Naive thymus-derived CD4-positive, alpha-beta T cell (primary cell): Measurements from ENCODE around the gene ZMYND15. TPM values are rescaled to one million over a fixed set of nuclear protein-coding genes. Genes with fewer than 3 reads are reported as not detected.

Experiments
- ATAC-seq: fragments of 150-1000 bp; cut with Tn5 transposase; 2 replicates; pipeline ENCODE4 v1.10.0; 2021; ENCODE audit warnings: mild to moderate bottlenecking, moderate library complexity
- CTCF ChIA-PET: fragments of 350-600 bp; sonication (Branson Sonifier 250); formaldehyde crosslinking; loops from one replicate; lab custom pipeline; 2021; ENCODE audit warnings: antibody characterized with exemption; lab: Charles Lee
- POLR2A ChIA-PET: fragments of 350-600 bp; sonication (Branson Sonifier 250); formaldehyde crosslinking; loops from one replicate; lab custom pipeline; 2021; ENCODE audit warnings: antibody characterized with exemption, inconsistent platforms; lab: Charles Lee
- DNase-seq, 9 donors: peaks; one replicate each; pipeline versions ENCODE4 v3.0.0 to v3.0.0-alpha.2; 2020 to 2022; ENCODE audit warnings: mixed read lengths in 1 of 9
- H3K27ac ChIP-seq: one replicate; pipeline ENCODE4 v1.7.0; 2013; ENCODE audit warnings: mild to moderate bottlenecking, low read depth, low read length, moderate library complexity
- H3K27me3 ChIP-seq, 2 donors: one replicate each; pipeline ENCODE4 v1.7.0; 2013; ENCODE audit warnings: low read length in 2 of 2, mild to moderate bottlenecking in 2 of 2, moderate library complexity in 2 of 2; ENCODE audit not compliant: control insufficient read depth in 2 of 2, insufficient read depth in 2 of 2
- H3K36me3 ChIP-seq, 3 experiments: 1 replicate in 2 of 3; 2 replicates in 1 of 3; pipeline ENCODE4 v1.7.0; 2013; ENCODE audit warnings: low read length in 3 of 3, mild to moderate bottlenecking in 3 of 3, moderate library complexity in 1 of 3; ENCODE audit not compliant: insufficient read depth in 3 of 3, control insufficient read depth in 2 of 3
- H3K4me1 ChIP-seq, 2 donors: one replicate each; pipeline ENCODE4 v1.7.0; 2013; ENCODE audit warnings: low read length in 2 of 2, mild to moderate bottlenecking in 2 of 2, moderate library complexity in 1 of 2; ENCODE audit not compliant: control insufficient read depth in 2 of 2, insufficient read depth in 2 of 2
- H3K4me3 ChIP-seq: 2 replicates; pipeline ENCODE4 v1.7.0; 2013; ENCODE audit warnings: mild to moderate bottlenecking, low read length
- H3K9me3 ChIP-seq, 3 experiments: 1 replicate in 2 of 3; 2 replicates in 1 of 3; pipeline ENCODE4 v1.7.0; 2013; ENCODE audit warnings: low read length in 3 of 3; ENCODE audit not compliant: control insufficient read depth in 2 of 3
- H3K27ac Mint-ChIP-seq, 9 donors: one replicate each; pipeline ENCODE4 v1.8.0; 2020 to 2022; ENCODE audit warnings: mixed read lengths in 9 of 9, mild to moderate bottlenecking in 8 of 9, moderate library complexity in 5 of 9, inconsistent platforms in 2 of 9
- H3K27me3 Mint-ChIP-seq, 5 donors: one replicate each; pipeline ENCODE4 v1.8.0; 2021 to 2022; ENCODE audit warnings: mixed read lengths in 5 of 5, mild to moderate bottlenecking in 1 of 5
- H3K36me3 Mint-ChIP-seq, 5 donors: one replicate each; pipeline ENCODE4 v1.8.0; 2020 to 2022; ENCODE audit warnings: mixed read lengths in 5 of 5, mild to moderate bottlenecking in 3 of 5, inconsistent platforms in 1 of 5
- H3K4me1 Mint-ChIP-seq, 7 donors: one replicate each; pipeline ENCODE4 v1.8.0; 2020 to 2022; ENCODE audit warnings: mixed read lengths in 7 of 7, mild to moderate bottlenecking in 3 of 7, inconsistent platforms in 1 of 7
- H3K4me3 Mint-ChIP-seq, 10 donors: one replicate each; pipeline ENCODE4 v1.8.0; 2020 to 2022; ENCODE audit warnings: mild to moderate bottlenecking in 10 of 10, mixed read lengths in 10 of 10, moderate library complexity in 6 of 10, inconsistent platforms in 2 of 10
- H3K9me3 Mint-ChIP-seq, 11 donors: one replicate each; pipeline ENCODE4 v1.8.0; 2020 to 2022; ENCODE audit warnings: mixed read lengths in 11 of 11, mild to moderate bottlenecking in 4 of 11, inconsistent platforms in 1 of 11, moderate library complexity in 1 of 11
- intact Hi-C, 2 donors: fragments of 100-400 bp; cut with micrococcal nuclease; formaldehyde crosslinking; loops; one replicate each; pipeline ENCODE4 v1.15.1; 2023
- polyA plus RNA-seq, 2 donors: library from polyadenylated mRNA; unstranded; fragments of 300-500 nt; fragmentation: Illumina TruSeq; gene quantifications; one replicate each; pipeline ENCODE4 v1.2.3, GENCODE V29; 2021
- total RNA-seq, 6 experiments: library from RNA in 5 of 6; stranded (reverse) in 5 of 6; gene quantifications; 1 replicate in 5 of 6; 2 replicates in 1 of 6; pipeline ENCODE4 v1.2.3 and lab custom pipeline; 2021 to 2026

Gene ZMYND15
- total and polyA plus RNA-seq, 7 experiments from 2014 or later = 0.22 to 5.2 (median 1.4) TPM; not detected in 3

DNA sequence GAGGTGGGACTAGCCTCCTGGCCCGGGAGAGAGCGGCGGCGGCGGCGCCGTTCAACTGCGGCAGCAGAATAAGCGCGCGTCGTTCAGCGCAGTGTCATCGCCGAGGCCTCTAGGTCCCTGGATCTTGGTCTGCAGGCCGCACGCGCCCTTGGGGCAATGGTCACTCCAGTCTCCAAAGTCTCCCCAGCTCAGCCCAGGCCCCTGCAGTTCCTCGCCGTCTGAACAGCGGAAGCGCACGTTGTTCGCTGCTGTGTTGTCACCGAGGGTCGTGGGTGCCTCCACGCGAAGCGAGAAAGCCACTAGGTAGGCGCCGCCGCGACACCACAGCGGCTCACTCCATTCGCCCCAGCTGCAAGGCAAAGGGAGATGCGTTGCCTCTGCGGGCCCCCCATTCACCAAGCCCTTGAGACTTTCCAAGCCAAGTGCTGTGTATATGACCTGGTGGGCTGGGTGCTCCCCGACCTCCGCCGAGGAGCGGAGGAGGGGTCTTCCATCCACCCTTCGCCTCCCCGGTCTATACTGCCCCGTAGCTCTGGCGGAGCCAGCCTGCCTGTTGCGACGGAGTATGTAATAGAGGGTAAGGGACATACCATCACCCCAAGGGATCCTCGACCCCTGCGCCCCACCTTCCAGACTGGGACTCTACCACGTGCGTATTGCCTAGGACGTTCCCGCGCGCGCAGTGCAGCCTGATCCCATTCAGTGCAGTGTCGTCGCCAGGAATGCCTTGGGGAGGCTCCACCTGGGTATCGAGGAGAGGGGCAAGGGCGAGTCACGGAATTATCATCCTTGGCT lies 45.9 kb downstream of the ZMYND15 start:
- DNase-seq (peak in 2 of 9 donors; percentile 20 to 22), ATAC-seq (no peak)
- Histone ChIP-seq H3K9me3 (no peaks in the 10 kb centered on the region), H3K36me3 (no peaks in the 10 kb centered on the region), H3K4me3 (no peak overlapping the region), H3K27ac (no peak overlapping the region), H3K4me1 (peaks cover 9 to 20% of the 10 kb centered on the region in 2 donors), H3K27me3 (peaks cover 3 to 16% of the 10 kb centered on the region in 2 donors)
- peaks cover 10 to 30% (median 15%) of the 10 kb centered on the region in 7 donors for H3K4me1 Mint-ChIP-seq
- ChIA-PET CTCF (interaction anchor here (0.5 to 1.4 kb wide), 2 partner anchors 8 to 82 kb away, joined by 3 to 5 read pairs; partner anchors contain the start of gene PELP1), POLR2A (interaction anchor here (1.9 kb wide), 1 partner anchor 75 kb away, joined by 5 read pairs; the partner anchor contains the start of gene ARRB2)
- H3K4me3 Mint-ChIP-seq = peak overlapping the region; percentile 44 to 74 (median 65)
- peaks cover 0 to 4% (median 0%) of the 10 kb centered on the region in 5 donors for H3K36me3 Mint-ChIP-seq
- H3K27me3 Mint-ChIP-seq = peaks cover 51 to 76% (median 61%) of the 10 kb centered on the region in 5 donors
- intact Hi-C loops = loop anchor here in 1 of 2 donors (5.0 kb wide), 1 partner anchor 117 kb away; the partner anchor contains the start of gene CHRNE
- peaks cover 0 to 2% (median 0%) of the 10 kb centered on the region in 11 donors for H3K9me3 Mint-ChIP-seq
- no peak overlapping the region for H3K27ac Mint-ChIP-seq

DNA sequence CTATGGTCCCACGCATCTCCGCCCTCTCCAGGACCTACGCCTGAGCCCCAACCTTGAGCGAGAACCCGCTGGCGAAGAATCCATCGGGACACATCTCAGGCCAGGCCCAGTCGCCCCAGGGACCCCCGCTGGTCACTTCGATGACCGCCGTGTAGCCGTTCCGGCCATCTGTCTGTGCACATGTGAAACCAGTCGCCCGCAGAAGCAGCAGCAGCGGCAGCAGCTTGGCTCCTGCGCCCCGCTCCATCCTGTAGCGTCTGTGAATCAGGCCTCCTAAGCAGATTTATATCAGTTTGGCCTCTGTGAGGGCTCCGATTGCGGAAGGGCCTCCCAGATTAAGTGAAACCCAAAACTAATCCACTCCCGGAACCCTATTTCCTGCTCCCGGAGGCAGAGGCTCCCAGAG lies 46.5 kb downstream of the ZMYND15 start, which contains the start of gene VMO1:
VMO1 (minus strand) TSS at position 259 of the 406 bp plus-strand sequence; CDS start at position 247, 12 bp downstream.
- Histone ChIP-seq H3K27ac (no peak within 1 kb of the TSS), H3K4me1 (peaks cover 15 to 20% of the 10 kb centered on the region in 2 donors), H3K9me3 (no peaks in the 10 kb centered on the region), H3K36me3 (no peaks in the 10 kb centered on the region), H3K27me3 (peaks cover 3 to 16% of the 10 kb centered on the region in 2 donors), H3K4me3 (no peak within 1 kb of the TSS)
- ChIA-PET CTCF (interaction anchor here (1.4 kb wide), 1 partner anchor 9 kb away, joined by 3 read pairs; no protein-coding TSS in a partner anchor), POLR2A (no interaction called here)
- peaks cover 48 to 72% (median 56%) of the 10 kb centered on the region in 5 donors for H3K27me3 Mint-ChIP-seq
- ATAC-seq (no peak), DNase-seq (no peak)
- H3K9me3 Mint-ChIP-seq = peaks cover 0 to 2% (median 0%) of the 10 kb centered on the region in 11 donors
- no peak within 1 kb of the TSS for H3K27ac Mint-ChIP-seq
- H3K36me3 Mint-ChIP-seq = peaks cover 0 to 4% (median 0%) of the 10 kb centered on the region in 5 donors
- H3K4me3 Mint-ChIP-seq = peak within 1 kb of the TSS; percentile 44 to 74 (median 65)
- peaks cover 14 to 35% (median 19%) of the 10 kb centered on the region in 7 donors for H3K4me1 Mint-ChIP-seq
- intact Hi-C loops = loop anchor here in 1 of 2 donors (5.0 kb wide), 1 partner anchor 116 kb away; the partner anchor contains the start of gene CHRNE

DNA sequence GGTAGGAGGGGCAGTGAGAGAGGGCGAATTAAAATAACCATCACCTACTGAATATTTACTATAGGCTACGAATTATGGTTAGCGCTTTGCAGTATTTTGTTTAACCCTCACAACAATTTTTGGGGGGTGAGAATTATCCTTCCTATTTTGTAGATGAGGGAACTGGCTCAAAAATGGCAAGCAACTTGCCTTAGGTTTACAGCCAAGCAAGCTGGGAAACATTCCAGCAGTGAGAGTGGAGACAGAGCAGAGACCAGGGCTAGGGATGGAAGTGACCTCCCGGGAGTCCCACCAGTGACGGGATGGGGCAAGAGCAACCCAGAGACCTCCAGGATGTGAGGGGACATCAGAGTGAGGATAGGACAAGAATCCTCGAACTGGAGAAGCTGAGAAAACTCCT lies 46.9 kb downstream of the ZMYND15 start:
- Mint-ChIP-seq H3K36me3 (peaks cover 0 to 4% (median 0%) of the 10 kb centered on the region in 5 donors), H3K9me3 (peaks cover 0 to 2% (median 0%) of the 10 kb centered on the region in 11 donors), H3K27ac (no peak overlapping the region), H3K4me3 (peak overlapping the region in 4 of 10 donors; percentile 29 to 71 (median 63)), H3K27me3 (peaks cover 48 to 72% (median 56%) of the 10 kb centered on the region in 5 donors), H3K4me1 (peaks cover 16 to 39% (median 19%) of the 10 kb centered on the region in 7 donors)
- no peaks in the 10 kb centered on the region for H3K9me3 ChIP-seq
- H3K4me1 ChIP-seq = peaks cover 15 to 20% of the 10 kb centered on the region in 2 donors
- H3K4me3 ChIP-seq = no peak overlapping the region
- ChIA-PET CTCF (no interaction called here), POLR2A (interaction anchor here (0.6 kb wide), 1 partner anchor 78 kb away, joined by 3 read pairs; no protein-coding TSS in a partner anchor)
- intact Hi-C loops = loop anchor here in 1 of 2 donors (5.0 kb wide), 1 partner anchor 116 kb away; the partner anchor contains the start of gene CHRNE
- H3K36me3 ChIP-seq = no peaks in the 10 kb centered on the region
- ATAC-seq = no peak
- no peak for DNase-seq
- peaks cover 3 to 16% of the 10 kb centered on the region in 2 donors for H3K27me3 ChIP-seq
- H3K27ac ChIP-seq = no peak overlapping the region

DNA sequence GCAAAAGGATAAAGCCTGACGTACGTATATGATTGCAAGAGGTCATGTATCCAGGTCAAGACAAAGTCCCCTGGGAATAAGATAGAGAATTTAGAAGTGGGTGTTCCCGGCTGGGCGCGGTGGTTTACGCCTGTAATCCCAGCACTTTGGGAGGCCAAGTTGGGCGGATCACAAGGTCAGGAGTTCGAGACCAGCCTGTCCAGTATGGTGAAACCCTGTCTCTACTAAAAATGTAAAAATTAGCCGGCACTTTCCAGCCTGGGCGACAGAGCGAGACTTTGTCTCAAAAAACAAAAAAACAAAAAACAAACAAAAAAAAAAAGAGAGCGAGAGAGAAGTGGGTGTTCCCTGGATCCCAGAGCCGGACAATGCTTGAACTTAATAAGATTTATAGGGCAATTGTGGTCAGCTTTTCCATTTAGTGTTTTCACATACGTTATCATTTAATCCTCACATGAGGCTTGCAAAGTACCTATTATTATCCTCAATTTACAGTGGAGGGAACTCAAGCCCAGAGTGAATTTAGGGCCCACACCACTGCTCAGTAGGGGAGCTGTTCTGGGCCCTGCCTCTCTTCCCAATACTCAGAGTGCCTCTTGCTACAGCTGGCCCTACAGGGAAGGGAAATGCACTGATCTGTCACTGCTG lies 48.6 kb downstream of the ZMYND15 start:
- ATAC-seq = no peak
- intact Hi-C loops = loop anchor here in 1 of 2 donors (5.0 kb wide), 1 partner anchor 114 kb away; the partner anchor contains the start of gene CHRNE
- H3K27me3 Mint-ChIP-seq = peaks cover 35 to 63% (median 47%) of the 10 kb centered on the region in 5 donors

DNA sequence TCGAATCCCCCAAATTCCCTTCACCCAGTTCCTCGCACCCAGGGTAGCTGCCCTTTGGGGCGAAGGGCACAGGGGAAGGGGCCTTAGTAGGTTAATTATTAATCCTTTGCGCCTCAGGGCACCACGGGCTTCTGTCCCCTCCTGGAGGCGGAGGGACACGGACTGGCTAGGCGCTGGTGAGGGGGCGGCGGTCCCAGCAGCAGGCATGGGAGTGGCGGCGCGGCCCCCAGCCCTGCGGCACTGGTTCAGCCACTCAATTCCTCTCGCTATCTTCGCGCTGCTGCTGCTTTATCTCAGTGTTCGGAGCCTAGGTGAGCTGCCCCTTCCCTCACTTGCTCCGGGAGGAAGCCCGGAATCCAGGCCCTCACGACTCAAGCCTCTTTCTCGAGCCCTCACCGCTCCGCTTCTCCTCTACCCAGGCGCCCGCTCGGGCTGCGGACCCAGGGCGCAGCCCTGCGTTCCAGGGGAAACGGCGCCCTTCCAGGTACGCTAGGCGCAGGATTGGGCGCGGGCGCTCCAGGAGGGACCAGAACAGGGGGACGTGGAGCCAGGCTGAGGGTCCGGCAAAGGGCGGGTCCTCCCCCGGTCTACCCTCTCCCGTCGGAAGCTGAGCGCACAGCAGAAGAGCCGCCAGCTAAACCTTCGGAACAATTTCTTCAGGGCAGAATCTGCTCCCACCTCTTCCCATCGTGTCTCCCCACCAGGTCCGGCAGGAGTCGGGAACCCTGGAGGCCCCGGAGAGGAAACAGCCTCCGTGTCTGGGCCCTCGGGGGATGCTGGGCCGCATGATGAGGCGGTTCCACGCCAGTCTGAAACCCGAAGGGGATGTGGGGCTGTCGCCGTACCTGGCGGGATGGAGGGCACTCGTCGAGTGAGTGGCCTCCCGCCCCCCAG lies 49.4 kb downstream of the ZMYND15 start, which contains the start of gene GLTPD2:
GLTPD2 (plus strand) TSS at position 158 of the 894 bp plus-strand sequence; CDS start at position 206, 48 bp downstream.
- peaks cover 0 to 2% (median 0%) of the 10 kb centered on the region in 11 donors for H3K9me3 Mint-ChIP-seq
- peak within 1 kb of the TSS in 4 of 9 donors; percentile 31 to 82 (median 49) for H3K27ac Mint-ChIP-seq
- H3K4me3 ChIP-seq = peak within 1 kb of the TSS; percentile 75
- peaks cover 0 to 4% (median 0%) of the 10 kb centered on the region in 5 donors for H3K36me3 Mint-ChIP-seq
- no peaks in the 10 kb centered on the region for H3K36me3 ChIP-seq
- ATAC-seq (no peak), DNase-seq (no peak)
- intact Hi-C loops = loop anchor here in 1 of 2 donors (5.0 kb wide), 1 partner anchor 113 kb away; the partner anchor contains the start of gene CHRNE
- H3K4me3 Mint-ChIP-seq = peak within 1 kb of the TSS; percentile 66 to 88 (median 76)
- peaks cover 27 to 59% (median 39%) of the 10 kb centered on the region in 5 donors for H3K27me3 Mint-ChIP-seq
- H3K9me3 ChIP-seq = no peaks in the 10 kb centered on the region
- ChIA-PET POLR2A (interaction anchor here (0.5 to 4.3 kb wide), 13 partner anchors 10 to 178 kb away, joined by 3 to 48 read pairs (median 4); partner anchors contain the start of genes ARRB2, PELP1, PLD2 and SPAG7), CTCF (interaction anchor here (0.9 to 2.0 kb wide), 8 partner anchors 57 to 745 kb away, joined by 4 to 16 read pairs (median 4); partner anchors contain the start of genes ARRB2, C17orf107, MED11 and PELP1)
- peaks cover 15 to 20% of the 10 kb centered on the region in 2 donors for H3K4me1 ChIP-seq
- peaks cover 0 to 11% of the 10 kb centered on the region in 2 donors for H3K27me3 ChIP-seq
- H3K27ac ChIP-seq = peak within 1 kb of the TSS; percentile 73
- H3K4me1 Mint-ChIP-seq = peaks cover 11 to 34% (median 19%) of the 10 kb centered on the region in 7 donors

More for the DNA sequence above, 48.6 kb downstream of the ZMYND15 start:
- no peak overlapping the region for H3K27ac ChIP-seq
- Mint-ChIP-seq H3K27ac (peak overlapping the region in 2 of 9 donors; percentile 32 to 65), H3K9me3 (peaks cover 0 to 2% (median 0%) of the 10 kb centered on the region in 11 donors), H3K36me3 (peaks cover 0 to 4% (median 0%) of the 10 kb centered on the region in 5 donors), H3K4me1 (peaks cover 11 to 39% (median 19%) of the 10 kb centered on the region in 7 donors), H3K4me3 (peak overlapping the region in 8 of 10 donors; percentile 32 to 67 (median 51))
- H3K9me3 ChIP-seq = no peaks in the 10 kb centered on the region
- no peak overlapping the region for H3K4me3 ChIP-seq
- POLR2A ChIA-PET = interaction anchor here (0.5 to 4.3 kb wide), 5 partner anchors 17 to 93 kb away, joined by 3 to 48 read pairs (median 4); partner anchors contain the start of genes ARRB2 and PELP1
- DNase-seq = no peak
- H3K36me3 ChIP-seq = no peaks in the 10 kb centered on the region
- H3K27me3 ChIP-seq = peaks cover 3 to 11% of the 10 kb centered on the region in 2 donors
- CTCF ChIA-PET = interaction anchor here (1.4 kb wide), 1 partner anchor 85 kb away, joined by 4 read pairs; the partner anchor contains the start of gene PELP1
- peaks cover 15 to 20% of the 10 kb centered on the region in 2 donors for H3K4me1 ChIP-seq
